ENCODE measurements around the gene VWA8. TPM values are rescaled to one million over a fixed set of nuclear protein-coding genes. Genes with fewer than 3 reads are reported as not detected.

The VWA8 gene
- 14.0 to 17.8 TPM (median 15.2 TPM) in 3 replicates for polyA plus RNA-seq
- polyA plus RNA-seq (2011; ENCODE audit: low read depth): 4.5 TPM
- 6.5 and 12.0 TPM in 2 replicates for polyA plus RNA-seq (2011; cell fraction: cytosol; rRNA removed)
- polyA plus RNA-seq (2011; cell fraction: nucleus; rRNA removed): 21.8 and 31.7 TPM in 2 replicates
- polyA plus RNA-seq (2012; ENCODE audit: low replicate concordance): 4.1 and 10.9 TPM in 2 replicates
- 4.9 to 53.0 TPM (median 29.1 TPM) in 3 replicates for polyA minus RNA-seq
- 13.0 TPM for polyA minus RNA-seq (2011; cell fraction: cytosol; rRNA and poly(A)+ RNA removed)
- polyA minus RNA-seq (2011; cell fraction: nucleus; rRNA and poly(A)+ RNA removed): 59.4 and 96.4 TPM in 2 replicates

- Histone ChIP-seq H3K27me3 (ENCODE audit: control insufficient read depth, extremely low read depth, insufficient read depth, low read length) (no peaks in the 10 kb centered on the region), H3K9ac (ENCODE audit: control insufficient read depth, extremely low read depth, insufficient read depth, low read length) (peak within 1 kb of the TSS; percentile 88), H3K36me3 (ENCODE audit: control insufficient read depth in 2 of 2, extremely low read depth in 1 of 2, insufficient read depth in 2 of 2, low read length in 2 of 2) (peaks cover 0 to 1% of the 10 kb centered on the region in 2 experiments), H3K9me3 (ENCODE audit: control insufficient read depth, low read depth, low read length) (no peaks in the 10 kb centered on the region), H4K20me1 (ENCODE audit: control insufficient read depth, extremely low read depth, insufficient read depth, low read length) (no peaks in the 10 kb centered on the region), H3K4me3 (ENCODE audit: control insufficient read depth in 2 of 3, extremely low read depth in 1 of 3, insufficient read depth in 2 of 3, low read depth in 1 of 3, low read length in 3 of 3) (peak within 1 kb of the TSS; percentile 85 to 96 (median 93)), H3K27ac (ENCODE audit: control insufficient read depth, insufficient read depth, low read length) (peak within 1 kb of the TSS; percentile 87), H3K79me2 (ENCODE audit: control insufficient read depth, insufficient read depth, low read length) (peaks cover 49% of the 10 kb centered on the region), H3K9me1 (ENCODE audit: control insufficient read depth, extremely low read depth, insufficient read depth, low read length) (no peaks in the 10 kb centered on the region), H3K4me1 (ENCODE audit: control insufficient read depth, extremely low read depth, insufficient read depth, low read length) (peaks cover 29% of the 10 kb centered on the region), H2AFZ (ENCODE audit: control insufficient read depth, low read length) (peak within 1 kb of the TSS; percentile 72), H3K4me2 (ENCODE audit: control insufficient read depth, extremely low read depth, insufficient read depth, low read depth, low read length) (peak within 1 kb of the TSS; percentile 85)
- dilution Hi-C loops (cut with MboI; ENCODE audit: extremely low pct_ligation_motif_present, low sequenced_read_pairs): no loop called here
- TF ChIP-seq CTCF (optimal IDR thresholded peaks at IDR 0.05 in 1 of 3, IDR thresholded peaks at IDR 0.05 in 1 of 3, conservative IDR thresholded peaks at IDR 0.05 in 1 of 3; ENCODE audit: extremely low read depth in 1 of 3, insufficient read depth in 2 of 3, low read length in 3 of 3) (peak in 1 of 3 experiments; percentile 6), EZH2 (IDR thresholded peaks at IDR 0.05; ENCODE audit: low read length) (no peak)
- DNase-seq (ENCODE audit: low read depth, low spot score): no peak
- FAIRE-seq: no peak
These were observed at the start of gene VWA8 for GRCh38 chr13:41960637-41961465. VWA8 (minus strand) TSS chr13:41961109; CDS start chr13:41961015, 94 bp downstream.

GRCh38 chr13:42009057-42009456 lies 48.1 kb upstream of the VWA8 start:
- H3K4me2 ChIP-seq (ENCODE audit: control insufficient read depth, extremely low read depth, insufficient read depth, low read depth, low read length): no peak overlapping the region
- no peaks in the 10 kb centered on the region for H3K9me3 ChIP-seq (ENCODE audit: control insufficient read depth, low read depth, low read length)
- H3K4me1 ChIP-seq (ENCODE audit: control insufficient read depth, extremely low read depth, insufficient read depth, low read length): peaks cover 13% of the 10 kb centered on the region
- no peaks in the 10 kb centered on the region for H3K79me2 ChIP-seq (ENCODE audit: control insufficient read depth, insufficient read depth, low read length)
- H3K27ac ChIP-seq (ENCODE audit: control insufficient read depth, insufficient read depth, low read length): no peak overlapping the region
- no peaks in the 10 kb centered on the region for H3K27me3 ChIP-seq (ENCODE audit: control insufficient read depth, extremely low read depth, insufficient read depth, low read length)
- FAIRE-seq: no peak
- dilution Hi-C loops (cut with MboI; ENCODE audit: extremely low pct_ligation_motif_present, low sequenced_read_pairs): no loop called here
- H3K9me1 ChIP-seq (ENCODE audit: control insufficient read depth, extremely low read depth, insufficient read depth, low read length): no peaks in the 10 kb centered on the region
- no peak overlapping the region for H2AFZ ChIP-seq (ENCODE audit: control insufficient read depth, low read length)
- no peak overlapping the region for H3K9ac ChIP-seq (ENCODE audit: control insufficient read depth, extremely low read depth, insufficient read depth, low read length)
- DNase-seq (ENCODE audit: low read depth, low spot score): no peak
- H3K4me3 ChIP-seq (ENCODE audit: control insufficient read depth in 2 of 3, extremely low read depth in 1 of 3, insufficient read depth in 2 of 3, low read depth in 1 of 3, low read length in 3 of 3): no peak overlapping the region
- no peaks in the 10 kb centered on the region for H4K20me1 ChIP-seq (ENCODE audit: control insufficient read depth, extremely low read depth, insufficient read depth, low read length)
- TF ChIP-seq EZH2 (IDR thresholded peaks at IDR 0.05; ENCODE audit: low read length): no peak
- TF ChIP-seq CTCF (optimal IDR thresholded peaks at IDR 0.05 in 1 of 3, IDR thresholded peaks at IDR 0.05 in 1 of 3, conservative IDR thresholded peaks at IDR 0.05 in 1 of 3; ENCODE audit: extremely low read depth in 1 of 3, insufficient read depth in 2 of 3, low read length in 3 of 3): no peak
- no peaks in the 10 kb centered on the region for H3K36me3 ChIP-seq (ENCODE audit: control insufficient read depth in 2 of 2, extremely low read depth in 1 of 2, insufficient read depth in 2 of 2, low read length in 2 of 2)
